Parathyroid adenoma (tissue), 2 donors: ENCODE results near the gene CFAP47.

Source experiments
- H2AFZ ChIP-seq: fragments of 300-600 bp; sonication (generic); one replicate; pipeline ENCODE4 v1.7.0; 2017; ENCODE audit warnings: antibody characterized with exemption, mild to moderate bottlenecking
- H3K27ac ChIP-seq: fragments of 300-600 bp; sonication (generic); one replicate; pipeline ENCODE4 v1.7.0; 2017
- H3K27me3 ChIP-seq: fragments of 300-600 bp; sonication (generic); one replicate; pipeline ENCODE4 v1.7.0; 2017; ENCODE audit warnings: low read length; ENCODE audit not compliant: control insufficient read depth, insufficient read depth
- H3K36me3 ChIP-seq: fragments of 300-600 bp; sonication (generic); one replicate; pipeline ENCODE4 v1.7.0; 2017; ENCODE audit warnings: low read length; ENCODE audit not compliant: control insufficient read depth, insufficient read depth
- H3K4me1 ChIP-seq: fragments of 300-600 bp; sonication (generic); one replicate; pipeline ENCODE4 v1.7.0; 2017; ENCODE audit warnings: control low read depth
- H3K4me2 ChIP-seq: fragments of 300-600 bp; sonication (generic); one replicate; pipeline ENCODE4 v1.7.0; 2017; ENCODE audit warnings: low read length
- H3K4me3 ChIP-seq: fragments of 300-600 bp; sonication (generic); one replicate; pipeline ENCODE4 v1.7.0; 2017; ENCODE audit warnings: low read depth, low read length
- H3K79me2 ChIP-seq: fragments of 300-600 bp; sonication (generic); one replicate; pipeline ENCODE4 v1.7.0; 2017; ENCODE audit warnings: control low read depth
- H3K9ac ChIP-seq: fragments of 300-600 bp; sonication (generic); one replicate; pipeline ENCODE4 v1.7.0; 2017; ENCODE audit warnings: mild to moderate bottlenecking
- H3K9me3 ChIP-seq: fragments of 300-600 bp; sonication (generic); one replicate; pipeline ENCODE4 v1.7.0; 2017; ENCODE audit warnings: low read length; ENCODE audit not compliant: control insufficient read depth
- TF ChIP-seq, protein P1 (sequence below): fragments of 300-600 bp; sonication (generic); IDR thresholded peaks from one replicate; pipeline ENCODE4 v1.7.0; 2017; ENCODE audit warnings: antibody characterized with exemption, mild to moderate bottlenecking
- donor health status: primary hyperparathyroidism.

Gene CFAP47

DNA sequence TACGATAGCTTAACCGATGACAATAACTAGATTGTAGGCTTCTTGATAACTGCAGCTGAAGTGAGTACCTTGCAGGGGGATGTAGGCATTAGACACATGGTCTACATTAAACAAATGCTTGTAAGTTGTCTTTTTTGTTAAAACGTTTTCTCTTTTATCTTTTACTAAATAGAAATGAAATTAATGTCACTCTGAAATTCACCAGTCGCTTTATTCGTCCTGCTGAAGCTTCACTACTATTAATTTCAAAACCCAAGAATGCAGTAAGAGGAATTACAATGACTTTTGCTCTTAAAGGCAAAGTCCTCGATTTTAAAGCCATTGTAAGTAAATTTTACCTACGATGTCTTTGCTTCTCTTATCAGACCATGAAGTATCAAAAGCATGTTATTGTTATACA, 239.7 kb downstream of the CFAP47 start:
- Histone ChIP-seq H3K27me3 (no peaks in the 10 kb centered on the region), H3K36me3 (no peaks in the 10 kb centered on the region), H3K4me2 (no peak overlapping the region), H3K27ac (no peak overlapping the region), H3K9ac (no peak overlapping the region), H2AFZ (no peak overlapping the region), H3K4me1 (no peaks in the 10 kb centered on the region), H3K9me3 (no peaks in the 10 kb centered on the region), H3K79me2 (no peaks in the 10 kb centered on the region), H3K4me3 (no peak overlapping the region)
- TF ChIP-seq, protein P1, sequence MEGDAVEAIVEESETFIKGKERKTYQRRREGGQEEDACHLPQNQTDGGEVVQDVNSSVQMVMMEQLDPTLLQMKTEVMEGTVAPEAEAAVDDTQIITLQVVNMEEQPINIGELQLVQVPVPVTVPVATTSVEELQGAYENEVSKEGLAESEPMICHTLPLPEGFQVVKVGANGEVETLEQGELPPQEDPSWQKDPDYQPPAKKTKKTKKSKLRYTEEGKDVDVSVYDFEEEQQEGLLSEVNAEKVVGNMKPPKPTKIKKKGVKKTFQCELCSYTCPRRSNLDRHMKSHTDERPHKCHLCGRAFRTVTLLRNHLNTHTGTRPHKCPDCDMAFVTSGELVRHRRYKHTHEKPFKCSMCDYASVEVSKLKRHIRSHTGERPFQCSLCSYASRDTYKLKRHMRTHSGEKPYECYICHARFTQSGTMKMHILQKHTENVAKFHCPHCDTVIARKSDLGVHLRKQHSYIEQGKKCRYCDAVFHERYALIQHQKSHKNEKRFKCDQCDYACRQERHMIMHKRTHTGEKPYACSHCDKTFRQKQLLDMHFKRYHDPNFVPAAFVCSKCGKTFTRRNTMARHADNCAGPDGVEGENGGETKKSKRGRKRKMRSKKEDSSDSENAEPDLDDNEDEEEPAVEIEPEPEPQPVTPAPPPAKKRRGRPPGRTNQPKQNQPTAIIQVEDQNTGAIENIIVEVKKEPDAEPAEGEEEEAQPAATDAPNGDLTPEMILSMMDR = no peak

DNA sequence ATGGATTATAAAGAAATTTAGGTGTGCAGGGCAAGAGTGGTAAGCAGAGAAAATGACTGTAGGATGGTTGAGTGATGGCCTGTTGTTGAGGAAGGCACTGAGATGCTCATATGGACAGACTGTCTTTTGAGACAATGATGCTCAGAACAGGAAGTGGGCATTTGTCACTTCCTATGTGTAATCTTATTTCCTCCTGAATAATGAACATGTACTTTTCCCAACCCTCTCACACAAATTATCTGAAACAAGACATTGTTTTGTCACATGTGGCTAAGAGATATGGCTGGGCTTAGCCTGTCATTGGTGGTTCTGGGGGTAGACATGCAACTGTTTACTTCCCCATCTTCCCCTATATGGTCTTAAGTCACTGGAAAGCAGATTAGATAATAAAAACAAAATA, 240.5 kb downstream of the CFAP47 start:
- Histone ChIP-seq H3K36me3 (no peaks in the 10 kb centered on the region), H2AFZ (no peak overlapping the region), H3K4me1 (no peaks in the 10 kb centered on the region), H3K9me3 (no peaks in the 10 kb centered on the region), H3K4me3 (no peak overlapping the region), H3K27ac (no peak overlapping the region), H3K4me2 (no peak overlapping the region), H3K27me3 (no peaks in the 10 kb centered on the region), H3K9ac (no peak overlapping the region), H3K79me2 (no peaks in the 10 kb centered on the region)
- TF ChIP-seq, protein P1 = no peak

DNA sequence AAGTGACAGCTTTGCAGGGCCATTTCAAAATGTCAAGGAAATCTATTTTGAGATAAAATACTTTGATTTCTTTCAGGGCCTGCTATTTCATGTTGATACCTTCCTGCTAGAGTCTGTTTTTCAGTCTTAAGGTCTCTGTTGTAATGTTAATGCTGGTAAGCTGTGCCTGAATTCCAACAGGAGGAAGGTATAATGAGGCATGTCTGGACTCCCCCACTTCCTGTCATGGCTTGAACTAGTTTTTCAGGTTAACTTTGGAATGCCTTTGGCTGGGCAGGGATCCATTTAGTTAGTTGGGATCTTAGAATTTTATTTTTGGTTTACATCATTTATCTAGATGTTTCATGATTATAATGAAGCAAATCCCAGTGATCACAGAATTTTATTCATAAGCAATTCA, 279.0 kb downstream of the CFAP47 start:
- no peak overlapping the region for H3K4me3 ChIP-seq
- no peaks in the 10 kb centered on the region for H3K79me2 ChIP-seq
- H3K9ac ChIP-seq = no peak overlapping the region
- no peak overlapping the region for H3K27ac ChIP-seq
- H2AFZ ChIP-seq = no peak overlapping the region
- no peaks in the 10 kb centered on the region for H3K36me3 ChIP-seq
- H3K27me3 ChIP-seq = no peaks in the 10 kb centered on the region
- H3K4me2 ChIP-seq = no peak overlapping the region
- H3K9me3 ChIP-seq = no peaks in the 10 kb centered on the region
- H3K4me1 ChIP-seq = no peaks in the 10 kb centered on the region
- TF ChIP-seq, protein P1 = no peak

DNA sequence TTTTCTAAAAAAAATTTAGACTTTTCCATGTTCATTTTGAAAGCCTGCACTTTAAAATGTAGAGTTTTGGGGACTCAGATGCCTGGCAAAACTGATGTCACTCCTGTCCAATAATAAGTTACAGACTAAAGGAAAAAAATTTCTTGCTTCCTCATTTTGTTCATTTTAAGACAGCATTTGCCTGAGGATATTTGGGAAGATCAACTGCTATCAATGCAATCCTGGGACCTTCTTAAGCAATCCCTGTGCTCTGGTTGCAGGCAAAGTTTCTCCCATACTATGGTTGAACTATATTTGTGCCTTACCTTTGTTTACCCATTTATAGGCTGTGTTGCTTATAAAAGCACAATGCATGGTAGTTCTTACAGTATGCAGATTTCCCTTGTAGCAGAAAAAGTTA, 280.4 kb downstream of the CFAP47 start:
- no peaks in the 10 kb centered on the region for H3K27me3 ChIP-seq
- H3K27ac ChIP-seq = no peak overlapping the region
- H3K36me3 ChIP-seq = no peaks in the 10 kb centered on the region
- no peak overlapping the region for H3K4me2 ChIP-seq
- H3K4me3 ChIP-seq = no peak overlapping the region
- no peaks in the 10 kb centered on the region for H3K4me1 ChIP-seq
- TF ChIP-seq, protein P1 = no peak
- H2AFZ ChIP-seq = no peak overlapping the region
- H3K9me3 ChIP-seq = no peaks in the 10 kb centered on the region
- H3K9ac ChIP-seq = no peak overlapping the region
- H3K79me2 ChIP-seq = no peaks in the 10 kb centered on the region

DNA sequence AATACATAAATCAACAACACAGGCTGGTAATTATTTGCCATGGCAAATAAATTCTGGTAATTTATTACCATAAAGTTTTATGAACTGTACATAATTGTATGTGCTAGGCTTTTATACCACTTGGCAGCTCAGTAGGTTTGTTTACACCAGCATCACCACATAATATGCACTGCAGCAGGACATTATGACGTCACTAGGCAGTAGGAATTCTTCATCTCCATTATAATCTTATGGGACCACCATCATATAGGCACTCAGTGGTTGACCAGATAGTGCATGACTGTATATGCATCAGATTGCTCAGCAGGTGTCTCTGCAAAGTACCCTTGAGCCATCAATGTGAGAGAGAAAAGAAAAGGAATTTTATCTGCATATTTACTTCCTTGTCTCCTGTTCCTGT, 295.4 kb downstream of the CFAP47 start:
- Histone ChIP-seq H3K27me3 (no peaks in the 10 kb centered on the region), H3K27ac (no peak overlapping the region), H3K36me3 (no peaks in the 10 kb centered on the region), H3K9me3 (no peaks in the 10 kb centered on the region), H2AFZ (no peak overlapping the region), H3K4me3 (no peak overlapping the region), H3K9ac (no peak overlapping the region), H3K4me2 (no peak overlapping the region), H3K4me1 (no peaks in the 10 kb centered on the region), H3K79me2 (no peaks in the 10 kb centered on the region)
- TF ChIP-seq, protein P1 = no peak
